ENCODE measurements around the gene NPL.

Gene NPL

GRCh38 chr1:182860658-182861057 is 71.1 kb downstream of the NPL start:
- no peak for ATAC-seq (ENCODE audit: low read depth)
- H3K27me3 ChIP-seq (ENCODE audit: insufficient read depth, poor library complexity, severe bottlenecking) = no peaks in the 10 kb centered on the region

GRCh38 chr1:182861994-182862393 is 72.4 kb downstream of the NPL start:
- ATAC-seq (ENCODE audit: low read depth) (no peak; the same call in 2 of the 3 replicates), DNase-seq (ENCODE audit: low spot score) (no peak)
- Histone ChIP-seq H3K4me3 (ENCODE audit: severe bottlenecking) (no peak overlapping the region), H3K27me3 (ENCODE audit: insufficient read depth, poor library complexity, severe bottlenecking) (no peaks in the 10 kb centered on the region), H3K36me3 (ENCODE audit: low read depth) (peaks cover 100% of the 10 kb centered on the region), H3K27ac (ENCODE audit: poor library complexity, severe bottlenecking) (no peak overlapping the region), H3K9me3 (ENCODE audit: severe bottlenecking) (no peaks in the 10 kb centered on the region), H3K4me1 (ENCODE audit: insufficient read depth, poor library complexity, severe bottlenecking) (no peaks in the 10 kb centered on the region)
- no peak for TF ChIP-seq CTCF (IDR thresholded peaks at IDR 0.05; ENCODE audit: poor library complexity, severe bottlenecking)

More at GRCh38 chr1:182860658-182861057, 71.1 kb downstream of the NPL start:
- peaks cover 100% of the 10 kb centered on the region for H3K36me3 ChIP-seq (ENCODE audit: low read depth)
- DNase-seq (ENCODE audit: low spot score) = no peak
- H3K4me1 ChIP-seq (ENCODE audit: insufficient read depth, poor library complexity, severe bottlenecking) = no peaks in the 10 kb centered on the region
- no peak for TF ChIP-seq CTCF (IDR thresholded peaks at IDR 0.05; ENCODE audit: poor library complexity, severe bottlenecking)
- H3K27ac ChIP-seq (ENCODE audit: poor library complexity, severe bottlenecking) = no peak overlapping the region
- no peak overlapping the region for H3K4me3 ChIP-seq (ENCODE audit: severe bottlenecking)
- no peaks in the 10 kb centered on the region for H3K9me3 ChIP-seq (ENCODE audit: severe bottlenecking)

GRCh38 chr1:182862827-182863226 is 73.3 kb downstream of the NPL start:
- no peaks in the 10 kb centered on the region for H3K27me3 ChIP-seq (ENCODE audit: insufficient read depth, poor library complexity, severe bottlenecking)
- no peaks in the 10 kb centered on the region for H3K4me1 ChIP-seq (ENCODE audit: insufficient read depth, poor library complexity, severe bottlenecking)
- DNase-seq (ENCODE audit: low spot score) (no peak), ATAC-seq (ENCODE audit: low read depth) (no peak)
- H3K36me3 ChIP-seq (ENCODE audit: low read depth) = peaks cover 100% of the 10 kb centered on the region
- no peak for TF ChIP-seq CTCF (IDR thresholded peaks at IDR 0.05; ENCODE audit: poor library complexity, severe bottlenecking)
- H3K27ac ChIP-seq (ENCODE audit: poor library complexity, severe bottlenecking) = no peak overlapping the region
- H3K9me3 ChIP-seq (ENCODE audit: severe bottlenecking) = no peaks in the 10 kb centered on the region
- H3K4me3 ChIP-seq (ENCODE audit: severe bottlenecking) = no peak overlapping the region

- TF ChIP-seq CTCF (IDR thresholded peaks at IDR 0.05; ENCODE audit: poor library complexity, severe bottlenecking) = no peak
- Histone ChIP-seq H3K27me3 (ENCODE audit: insufficient read depth, poor library complexity, severe bottlenecking) (no peaks in the 10 kb centered on the region), H3K4me1 (ENCODE audit: insufficient read depth, poor library complexity, severe bottlenecking) (no peaks in the 10 kb centered on the region), H3K27ac (ENCODE audit: poor library complexity, severe bottlenecking) (no peak overlapping the region), H3K9me3 (ENCODE audit: severe bottlenecking) (no peaks in the 10 kb centered on the region), H3K36me3 (ENCODE audit: low read depth) (peaks cover 100% of the 10 kb centered on the region), H3K4me3 (ENCODE audit: severe bottlenecking) (no peak overlapping the region)
- ATAC-seq (ENCODE audit: low read depth) (no peak), DNase-seq (ENCODE audit: low spot score) (no peak)
Observed at GRCh38 chr1:182863940-182864339, 74.4 kb downstream of the NPL start.

- no peaks in the 10 kb centered on the region for H3K9me3 ChIP-seq (ENCODE audit: severe bottlenecking)
- H3K4me1 ChIP-seq (ENCODE audit: insufficient read depth, poor library complexity, severe bottlenecking) = no peaks in the 10 kb centered on the region
- no peak overlapping the region for H3K4me3 ChIP-seq (ENCODE audit: severe bottlenecking)
- no peak for DNase-seq (ENCODE audit: low spot score)
- H3K27me3 ChIP-seq (ENCODE audit: insufficient read depth, poor library complexity, severe bottlenecking) = no peaks in the 10 kb centered on the region
- ATAC-seq (ENCODE audit: low read depth) = no peak
- no peak for TF ChIP-seq CTCF (IDR thresholded peaks at IDR 0.05; ENCODE audit: poor library complexity, severe bottlenecking)
- H3K36me3 ChIP-seq (ENCODE audit: low read depth) = peaks cover 100% of the 10 kb centered on the region
- no peak overlapping the region for H3K27ac ChIP-seq (ENCODE audit: poor library complexity, severe bottlenecking)
Observed at GRCh38 chr1:182867861-182868260, 78.3 kb downstream of the NPL start.

Measured in RWPE2 (cell line).